Osteoblast (primary cell): ENCODE data around the gene ZDHHC14. TPM values are rescaled to one million over a fixed set of nuclear protein-coding genes. Genes with fewer than 3 reads are reported as not detected.

Experiments
- DNase-seq: peaks from one replicate; pipeline ENCODE4 v3.0.0; 2011; ENCODE audit warnings: low spot score, mixed read lengths; ENCODE audit not compliant: insufficient read length; ENCODE audit errors: missing footprints
- H2AFZ ChIP-seq: 2 replicates; pipeline ENCODE4 v1.6.0; 2011; ENCODE audit warnings: mild to moderate bottlenecking, low read length
- H3K27ac ChIP-seq: 2 replicates; pipeline ENCODE4 v1.5.1; 2011; ENCODE audit warnings: mild to moderate bottlenecking, low read depth, low read length, moderate library complexity
- H3K27me3 ChIP-seq: 2 replicates; pipeline ENCODE4 v1.6.0; 2012; ENCODE audit warnings: mild to moderate bottlenecking, control low read depth, inconsistent platforms, low read length, moderate library complexity; ENCODE audit not compliant: insufficient read depth
- H3K36me3 ChIP-seq: 2 replicates; pipeline ENCODE4 v1.5.1; 2011; ENCODE audit warnings: mild to moderate bottlenecking, low read length, control low read depth, moderate library complexity; ENCODE audit not compliant: insufficient read depth
- H3K4me1 ChIP-seq: 2 replicates; pipeline ENCODE4 v1.5.1; 2011; ENCODE audit warnings: mild to moderate bottlenecking, low read length, control low read depth, moderate library complexity; ENCODE audit not compliant: insufficient read depth
- H3K4me2 ChIP-seq: 2 replicates; pipeline ENCODE4 v1.6.0; 2011; ENCODE audit warnings: mild to moderate bottlenecking, low read length; ENCODE audit not compliant: insufficient read depth
- H3K4me3 ChIP-seq: fragments of 200-600 bp; sonication (generic); 3 replicates; pipeline ENCODE4 v1.5.1; 2012; ENCODE audit warnings: mild to moderate bottlenecking, low read length, inconsistent platforms; ENCODE audit not compliant: insufficient read depth
- H3K79me2 ChIP-seq: 2 replicates; pipeline ENCODE4 v1.6.0; 2012; ENCODE audit warnings: mild to moderate bottlenecking, low read length, control low read depth, inconsistent platforms; ENCODE audit not compliant: insufficient read depth
- H3K9me3 ChIP-seq: 2 replicates; pipeline ENCODE4 v1.5.1; 2011; ENCODE audit warnings: low read depth, low read length, control low read depth
- H4K20me1 ChIP-seq: 2 replicates; pipeline ENCODE4 v1.6.0; 2012; ENCODE audit warnings: mild to moderate bottlenecking, low read length, control low read depth; ENCODE audit not compliant: insufficient read depth
- CTCF ChIP-seq: IDR thresholded peaks from 2 replicates; pipeline ENCODE4 v1.5.1; 2011; ENCODE audit warnings: mild to moderate bottlenecking, low read depth, low read length, moderate library complexity; ENCODE audit errors: extremely low read depth
- total RNA-seq: library from RNA; depleted of rRNA; stranded (reverse); fragments of >200 nt; gene quantifications from 2 replicates; pipeline ENCODE4 v1.2.3, GENCODE V29; 2012

Gene ZDHHC14
- total RNA-seq, 1 donor: 1.4 TPM

DNA sequence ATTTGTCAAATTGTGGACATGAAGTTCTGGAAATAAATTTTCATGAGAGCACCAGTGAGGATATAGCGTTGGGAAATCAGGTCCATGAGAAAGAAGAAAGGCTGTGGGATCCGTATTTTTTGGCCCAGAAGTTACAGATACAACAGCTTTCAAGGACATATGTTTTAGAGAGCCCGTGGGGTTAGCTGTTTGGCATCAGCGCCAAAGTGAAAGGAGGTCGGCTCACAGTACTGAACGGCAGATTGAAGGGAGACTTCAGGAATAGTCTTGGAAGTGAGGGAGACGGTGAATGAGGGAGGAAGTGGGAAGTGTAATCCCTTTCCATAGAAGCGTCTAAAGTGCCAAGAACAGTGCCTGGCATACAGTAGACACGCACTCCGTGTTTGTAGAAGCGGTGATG lies 31.8 kb downstream of the ZDHHC14 start:
- H2AFZ ChIP-seq: peak overlapping the region; percentile 30
- TF ChIP-seq CTCF: no peak

DNA sequence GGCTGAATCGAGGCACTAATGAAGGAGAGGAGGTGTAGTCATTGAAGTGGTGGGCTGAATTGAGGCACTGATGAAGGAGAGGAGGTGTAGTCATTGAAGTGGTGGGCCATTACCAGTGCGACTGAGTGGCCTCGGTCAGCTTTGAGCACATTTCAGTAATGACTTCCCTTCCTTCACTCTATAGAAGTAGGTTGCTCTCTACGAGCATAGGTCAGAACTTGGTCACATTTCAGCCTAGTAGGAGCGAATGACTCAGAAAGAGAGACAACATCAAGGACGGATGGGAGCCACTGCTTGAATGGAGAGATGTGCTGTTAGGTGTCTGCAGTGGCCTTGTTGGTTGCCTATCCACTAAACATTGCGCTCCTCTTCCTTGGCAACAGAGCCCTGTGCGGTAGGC lies 39.5 kb downstream of the ZDHHC14 start:
- Histone ChIP-seq H4K20me1 (no peaks in the 10 kb centered on the region), H3K9me3 (no peaks in the 10 kb centered on the region), H2AFZ (no peak overlapping the region), H3K4me1 (no peaks in the 10 kb centered on the region), H3K4me3 (no peak overlapping the region), H3K79me2 (no peaks in the 10 kb centered on the region), H3K27ac (no peak overlapping the region), H3K4me2 (no peak overlapping the region), H3K27me3 (no peaks in the 10 kb centered on the region), H3K36me3 (no peaks in the 10 kb centered on the region)
- TF ChIP-seq CTCF: no peak
- DNase-seq: peak; percentile 23

More for the DNA sequence above, 31.8 kb downstream of the ZDHHC14 start:
- Histone ChIP-seq H3K36me3 (no peaks in the 10 kb centered on the region), H3K4me3 (peak overlapping the region; percentile 34), H3K27me3 (no peaks in the 10 kb centered on the region), H3K4me2 (no peak overlapping the region), H3K27ac (no peak overlapping the region), H3K9me3 (no peaks in the 10 kb centered on the region), H4K20me1 (no peaks in the 10 kb centered on the region), H3K4me1 (no peaks in the 10 kb centered on the region), H3K79me2 (no peaks in the 10 kb centered on the region)
- no peak for DNase-seq

DNA sequence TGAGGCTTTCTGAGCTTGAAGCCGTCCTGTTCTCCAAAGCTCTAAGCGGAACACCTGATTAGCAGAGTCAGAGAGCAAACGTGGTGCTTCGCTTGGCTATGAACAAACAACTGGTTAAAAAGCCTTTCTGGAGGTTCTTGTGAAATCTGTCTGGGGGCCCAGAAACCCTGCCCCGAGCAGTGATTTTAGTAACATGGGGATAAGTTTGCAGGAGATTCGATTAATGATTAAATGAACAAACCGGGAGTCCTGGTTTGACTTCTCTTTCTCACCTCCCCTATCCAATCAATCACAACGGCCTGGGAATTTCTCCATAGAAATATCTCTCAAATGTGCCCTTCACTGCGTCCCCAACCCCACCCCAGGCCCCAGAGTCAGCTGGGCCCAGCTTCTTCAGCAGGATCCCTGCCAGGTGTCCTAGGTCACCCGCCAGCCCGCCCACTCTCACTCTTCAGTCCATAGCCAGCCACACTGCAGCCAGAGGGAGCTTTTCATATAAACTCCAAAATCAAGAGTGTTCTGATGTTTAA lies 43.6 kb downstream of the ZDHHC14 start:
- no peak overlapping the region for H3K27ac ChIP-seq
- no peaks in the 10 kb centered on the region for H3K79me2 ChIP-seq
- no peak overlapping the region for H3K4me2 ChIP-seq
- no peaks in the 10 kb centered on the region for H4K20me1 ChIP-seq
- H3K36me3 ChIP-seq: no peaks in the 10 kb centered on the region
- no peaks in the 10 kb centered on the region for H3K9me3 ChIP-seq
- no peak overlapping the region for H3K4me3 ChIP-seq
- DNase-seq: no peak
- H3K4me1 ChIP-seq: no peaks in the 10 kb centered on the region
- no peak for TF ChIP-seq CTCF
- H3K27me3 ChIP-seq: no peaks in the 10 kb centered on the region
- H2AFZ ChIP-seq: no peak overlapping the region

DNA sequence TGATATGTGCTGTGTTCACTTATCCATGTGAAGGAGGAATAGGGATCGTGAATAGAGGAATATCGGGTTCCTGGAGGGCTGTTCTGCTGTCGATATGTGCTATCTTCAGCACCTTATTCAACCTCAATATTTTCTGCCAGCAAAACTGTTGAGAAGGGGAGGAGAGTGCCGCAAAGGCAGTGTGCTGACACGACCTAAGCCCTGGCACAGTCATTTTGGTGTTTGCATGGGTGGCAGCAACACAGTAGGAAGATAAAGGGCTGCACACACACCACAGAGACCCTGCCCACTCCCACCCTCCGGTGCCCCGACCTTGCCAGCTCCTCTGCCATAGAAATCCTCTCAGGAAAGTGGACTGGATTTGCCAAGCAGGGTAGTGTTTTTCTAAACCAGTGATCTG lies 47.0 kb downstream of the ZDHHC14 start:
- no peaks in the 10 kb centered on the region for H3K27me3 ChIP-seq
- no peak for TF ChIP-seq CTCF
- no peaks in the 10 kb centered on the region for H3K4me1 ChIP-seq

More for the DNA sequence above, 47.0 kb downstream of the ZDHHC14 start:
- no peaks in the 10 kb centered on the region for H3K79me2 ChIP-seq
- no peaks in the 10 kb centered on the region for H3K36me3 ChIP-seq
- no peak overlapping the region for H3K4me2 ChIP-seq
- no peak overlapping the region for H2AFZ ChIP-seq
- peak; percentile 30 for DNase-seq
- no peaks in the 10 kb centered on the region for H4K20me1 ChIP-seq
- H3K4me3 ChIP-seq: no peak overlapping the region
- no peaks in the 10 kb centered on the region for H3K9me3 ChIP-seq
- H3K27ac ChIP-seq: no peak overlapping the region
